ENCODE measurements around the gene ACER1.
"Not testable (repeated sequence)": the region's sequence is repeated elsewhere in the genome, so short reads cannot be mapped to it uniquely, and the experiment has no call there.

DNA sequence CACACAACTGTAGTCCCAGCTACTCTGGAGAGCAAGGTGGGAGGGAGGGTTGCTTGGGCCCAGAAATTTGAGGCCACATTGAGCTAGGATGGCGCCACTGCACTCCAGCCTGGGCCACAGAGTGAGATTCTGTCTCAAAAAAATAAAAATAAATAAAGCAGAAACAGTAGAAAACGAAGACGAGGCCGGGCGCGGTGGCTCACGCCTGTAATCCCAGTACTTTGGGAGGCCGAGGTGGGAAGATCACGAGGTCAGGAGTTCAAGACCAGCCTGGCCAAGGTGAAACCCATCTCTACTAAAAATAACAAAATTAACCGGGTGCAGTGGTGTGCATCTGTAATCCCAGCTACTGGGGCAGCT, 27.4 kb upstream of the ACER1 start:
- TF ChIP-seq, protein P1, sequence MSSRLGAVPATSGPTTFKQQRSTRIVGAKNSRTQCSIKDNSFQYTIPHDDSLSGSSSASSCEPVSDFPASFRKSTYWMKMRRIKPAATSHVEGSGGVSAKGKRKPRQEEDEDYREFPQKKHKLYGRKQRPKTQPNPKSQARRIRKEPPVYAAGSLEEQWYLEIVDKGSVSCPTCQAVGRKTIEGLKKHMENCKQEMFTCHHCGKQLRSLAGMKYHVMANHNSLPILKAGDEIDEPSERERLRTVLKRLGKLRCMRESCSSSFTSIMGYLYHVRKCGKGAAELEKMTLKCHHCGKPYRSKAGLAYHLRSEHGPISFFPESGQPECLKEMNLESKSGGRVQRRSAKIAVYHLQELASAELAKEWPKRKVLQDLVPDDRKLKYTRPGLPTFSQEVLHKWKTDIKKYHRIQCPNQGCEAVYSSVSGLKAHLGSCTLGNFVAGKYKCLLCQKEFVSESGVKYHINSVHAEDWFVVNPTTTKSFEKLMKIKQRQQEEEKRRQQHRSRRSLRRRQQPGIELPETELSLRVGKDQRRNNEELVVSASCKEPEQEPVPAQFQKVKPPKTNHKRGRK (CRISPR knock-in tag; IDR thresholded peaks at IDR 0.05), result not testable (repeated sequence)
- TF ChIP-seq, protein P2, sequence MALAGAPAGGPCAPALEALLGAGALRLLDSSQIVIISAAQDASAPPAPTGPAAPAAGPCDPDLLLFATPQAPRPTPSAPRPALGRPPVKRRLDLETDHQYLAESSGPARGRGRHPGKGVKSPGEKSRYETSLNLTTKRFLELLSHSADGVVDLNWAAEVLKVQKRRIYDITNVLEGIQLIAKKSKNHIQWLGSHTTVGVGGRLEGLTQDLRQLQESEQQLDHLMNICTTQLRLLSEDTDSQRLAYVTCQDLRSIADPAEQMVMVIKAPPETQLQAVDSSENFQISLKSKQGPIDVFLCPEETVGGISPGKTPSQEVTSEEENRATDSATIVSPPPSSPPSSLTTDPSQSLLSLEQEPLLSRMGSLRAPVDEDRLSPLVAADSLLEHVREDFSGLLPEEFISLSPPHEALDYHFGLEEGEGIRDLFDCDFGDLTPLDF (CRISPR knock-in tag; IDR thresholded peaks at IDR 0.05), result not testable (repeated sequence)
- TF ChIP-seq, protein P3, sequence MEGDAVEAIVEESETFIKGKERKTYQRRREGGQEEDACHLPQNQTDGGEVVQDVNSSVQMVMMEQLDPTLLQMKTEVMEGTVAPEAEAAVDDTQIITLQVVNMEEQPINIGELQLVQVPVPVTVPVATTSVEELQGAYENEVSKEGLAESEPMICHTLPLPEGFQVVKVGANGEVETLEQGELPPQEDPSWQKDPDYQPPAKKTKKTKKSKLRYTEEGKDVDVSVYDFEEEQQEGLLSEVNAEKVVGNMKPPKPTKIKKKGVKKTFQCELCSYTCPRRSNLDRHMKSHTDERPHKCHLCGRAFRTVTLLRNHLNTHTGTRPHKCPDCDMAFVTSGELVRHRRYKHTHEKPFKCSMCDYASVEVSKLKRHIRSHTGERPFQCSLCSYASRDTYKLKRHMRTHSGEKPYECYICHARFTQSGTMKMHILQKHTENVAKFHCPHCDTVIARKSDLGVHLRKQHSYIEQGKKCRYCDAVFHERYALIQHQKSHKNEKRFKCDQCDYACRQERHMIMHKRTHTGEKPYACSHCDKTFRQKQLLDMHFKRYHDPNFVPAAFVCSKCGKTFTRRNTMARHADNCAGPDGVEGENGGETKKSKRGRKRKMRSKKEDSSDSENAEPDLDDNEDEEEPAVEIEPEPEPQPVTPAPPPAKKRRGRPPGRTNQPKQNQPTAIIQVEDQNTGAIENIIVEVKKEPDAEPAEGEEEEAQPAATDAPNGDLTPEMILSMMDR (CRISPR knock-in tag; IDR thresholded peaks at IDR 0.05), result not testable (repeated sequence)
- TF ChIP-seq XRCC5 (optimal IDR thresholded peaks at IDR 0.05; ENCODE audit: low read length); EP300 (IDR thresholded peaks at IDR 0.05; ENCODE audit: low read depth in 2 of 2, low read length in 2 of 2); EP300 (CRISPR knock-in tag; IDR thresholded peaks at IDR 0.05; ENCODE audit: borderline replicate concordance); HOXA5 (CRISPR knock-in tag; IDR thresholded peaks at IDR 0.05): not testable (repeated sequence)
